Measurements from ENCODE around the gene ARHGAP31. TPM values are rescaled to one million over a fixed set of nuclear protein-coding genes. Genes with fewer than 3 reads are reported as not detected.

The ARHGAP31 gene
- total and polyA plus RNA-seq, 7 donors: 3.5 to 18.0 (median 11.0) TPM

GRCh38 chr3:119401503-119402440 is 107.6 kb downstream of the ARHGAP31 start:
- WGBS, 2 donors: 88 to 92% methylated on average over 36 of the region's 36 CpGs
- intact Hi-C loops (cut with DNase I): no loop called here
- TF ChIP-seq EP300 (IDR thresholded peaks at IDR 0.05) (no peak), POLR2A (IDR thresholded peaks at IDR 0.05) (no peak), POLR2AphosphoS5 (IDR thresholded peaks at IDR 0.05) (no peak), CTCF (IDR thresholded peaks at IDR 0.05) (no peak)
- Histone ChIP-seq H3K27me3 (no peaks in the 10 kb centered on the region), H3K4me3 (no peak overlapping the region), H3K9me3 (no peaks in the 10 kb centered on the region), H3K27ac (no peak overlapping the region), H3K4me1 (no peaks in the 10 kb centered on the region), H3K36me3 (peaks cover 0 to 53% (median 5%) of the 10 kb centered on the region in 4 donors)
- DNase-seq: no peak

GRCh38 chr3:119402791-119403190 is 108.6 kb downstream of the ARHGAP31 start:
- 59 to 87% methylated on average over 1 of the region's 1 CpG for WGBS, 2 donors
- H3K4me1 ChIP-seq: no peaks in the 10 kb centered on the region
- no peaks in the 10 kb centered on the region for H3K27me3 ChIP-seq
- no peak for DNase-seq
- H3K9me3 ChIP-seq: no peaks in the 10 kb centered on the region
- TF ChIP-seq POLR2AphosphoS5 (IDR thresholded peaks at IDR 0.05) (no peak), CTCF (IDR thresholded peaks at IDR 0.05) (no peak), EP300 (IDR thresholded peaks at IDR 0.05) (no peak), POLR2A (IDR thresholded peaks at IDR 0.05) (no peak)
- intact Hi-C loops (cut with DNase I): no loop called here
- H3K4me3 ChIP-seq: no peak overlapping the region
- H3K27ac ChIP-seq: no peak overlapping the region
- H3K36me3 ChIP-seq: peaks cover 0 to 43% (median 5%) of the 10 kb centered on the region in 4 donors

GRCh38 chr3:119403201-119403600 is 109.0 kb downstream of the ARHGAP31 start:
- Histone ChIP-seq H3K4me3 (no peak overlapping the region), H3K36me3 (peaks cover 0 to 38% (median 5%) of the 10 kb centered on the region in 4 donors), H3K4me1 (no peaks in the 10 kb centered on the region), H3K27ac (no peak overlapping the region), H3K27me3 (no peaks in the 10 kb centered on the region), H3K9me3 (no peaks in the 10 kb centered on the region)
- intact Hi-C loops (cut with DNase I): no loop called here
- 83 to 94% methylated on average over 1 of the region's 1 CpG for WGBS, 2 donors
- DNase-seq: no peak
- TF ChIP-seq POLR2AphosphoS5 (IDR thresholded peaks at IDR 0.05) (no peak), CTCF (IDR thresholded peaks at IDR 0.05) (no peak)

- no peaks in the 10 kb centered on the region for H3K4me1 ChIP-seq
- no peak overlapping the region for H3K4me3 ChIP-seq
- intact Hi-C loops (cut with DNase I): no loop called here
- WGBS, 2 donors: 78 to 92% methylated on average over 2 of the region's 2 CpGs
- no peaks in the 10 kb centered on the region for H3K9me3 ChIP-seq
- no peaks in the 10 kb centered on the region for H3K27me3 ChIP-seq
- no peak overlapping the region for H3K27ac ChIP-seq
- TF ChIP-seq CTCF (IDR thresholded peaks at IDR 0.05) (no peak), EP300 (IDR thresholded peaks at IDR 0.05) (no peak), POLR2AphosphoS5 (IDR thresholded peaks at IDR 0.05) (no peak), POLR2A (IDR thresholded peaks at IDR 0.05) (no peak)
- H3K36me3 ChIP-seq: peaks cover 0 to 28% (median 7%) of the 10 kb centered on the region in 4 donors
- no peak for DNase-seq
These were observed 111.1 kb downstream of the ARHGAP31 start for GRCh38 chr3:119405315-119405714.
